WTC11 (cell line): ENCODE data around the gene MREG. TPM values are rescaled to one million over a fixed set of nuclear protein-coding genes. Genes with fewer than 3 reads are reported as not detected.

ENCODE experiments used
- ATAC-seq: fragments of 200-7000 bp; cut with Tn5 transposase; 2 replicates; pipeline ENCODE4 v1.10.0; 2021; ENCODE audit warnings: mild to moderate bottlenecking, moderate library complexity
- CTCF ChIA-PET: fragments of 300-600 bp; sonication (Branson Sonifier 250); formaldehyde crosslinking; loops from one replicate; lab custom pipeline; 2021; ENCODE audit warnings: antibody characterized with exemption; lab: Charles Lee
- POLR2A ChIA-PET: fragments of 350-600 bp; sonication (Branson Sonifier 250); formaldehyde crosslinking; loops from one replicate; lab custom pipeline; 2021; ENCODE audit warnings: antibody characterized with exemption; lab: Charles Lee
- DNase-seq: peaks from one replicate; pipeline ENCODE4 v3.0.0; 2021; ENCODE audit warnings: low spot score
- H3K27ac Mint-ChIP-seq: 2 replicates; pipeline ENCODE4 v1.8.0; 2021; ENCODE audit warnings: mixed read lengths
- H3K27me3 Mint-ChIP-seq: 2 replicates; pipeline ENCODE4 v1.8.0; 2021; ENCODE audit warnings: low read depth, mild to moderate bottlenecking, moderate library complexity, mixed read lengths
- H3K36me3 Mint-ChIP-seq: 2 replicates; pipeline ENCODE4 v1.8.0; 2021; ENCODE audit warnings: mixed read lengths
- H3K4me1 Mint-ChIP-seq: 2 replicates; pipeline ENCODE4 v1.8.0; 2022; ENCODE audit warnings: mixed read lengths
- H3K4me3 Mint-ChIP-seq: 2 replicates; pipeline ENCODE4 v1.8.0; 2021; ENCODE audit warnings: mild to moderate bottlenecking, moderate library complexity, mixed read lengths
- H3K9me3 Mint-ChIP-seq: 2 replicates; pipeline ENCODE4 v1.8.0; 2021; ENCODE audit warnings: mixed read lengths
- ATF1 ChIP-seq: sonication (generic); formaldehyde crosslinking; IDR thresholded peaks from 2 replicates; pipeline ENCODE4 v1.8.1; 2023; ENCODE audit warnings: mild to moderate bottlenecking, moderate library complexity, missing genetic modification reagents
- CDX4 ChIP-seq: fragments of 250-450 bp; sonication (Bioruptor Pico); IDR thresholded peaks from 2 replicates; pipeline ENCODE4 v1.9.0; 2021; ENCODE audit warnings: moderate library complexity, mild to moderate bottlenecking, inconsistent platforms, borderline replicate concordance
- CREM ChIP-seq: sonication (generic); formaldehyde crosslinking; IDR thresholded peaks from 2 replicates; pipeline ENCODE4 v1.8.1; 2022; ENCODE audit warnings: mild to moderate bottlenecking, missing genetic modification reagents, moderate library complexity
- E2F1 ChIP-seq: sonication (generic); formaldehyde crosslinking; IDR thresholded peaks from 2 replicates; pipeline ENCODE4 v1.8.0; 2022; ENCODE audit warnings: mild to moderate bottlenecking, missing genetic modification reagents
- E2F4 ChIP-seq: sonication (generic); formaldehyde crosslinking; IDR thresholded peaks from 2 replicates; pipeline ENCODE4 v1.8.1; 2022; ENCODE audit warnings: low read depth, mild to moderate bottlenecking, moderate library complexity, missing genetic modification reagents, borderline replicate concordance
- ESRRA ChIP-seq: sonication (generic); formaldehyde crosslinking; IDR thresholded peaks from 2 replicates; pipeline ENCODE4 v1.8.1; 2022; ENCODE audit warnings: mild to moderate bottlenecking, missing genetic modification reagents, borderline replicate concordance
- GRHL2 ChIP-seq: fragments of 250-450 bp; sonication (Bioruptor Pico); IDR thresholded peaks from 2 replicates; pipeline ENCODE4 v1.8.0; 2022; ENCODE audit warnings: mild to moderate bottlenecking, moderate library complexity; ENCODE audit not compliant: insufficient replicate concordance, severe bottlenecking
- MAX ChIP-seq: sonication (generic); formaldehyde crosslinking; IDR thresholded peaks from 2 replicates; pipeline ENCODE4 v1.8.0; 2022; ENCODE audit warnings: mild to moderate bottlenecking, missing genetic modification reagents
- MLX ChIP-seq: sonication (generic); formaldehyde crosslinking; IDR thresholded peaks from 2 replicates; pipeline ENCODE4 v1.8.1; 2023; ENCODE audit warnings: mild to moderate bottlenecking, missing genetic modification reagents, moderate library complexity
- NFE2L1 ChIP-seq: sonication (generic); formaldehyde crosslinking; IDR thresholded peaks from 2 replicates; pipeline ENCODE4 v1.8.1; 2023; ENCODE audit warnings: missing genetic modification reagents
- NR1H2 ChIP-seq: sonication (generic); formaldehyde crosslinking; IDR thresholded peaks from 2 replicates; pipeline ENCODE4 v1.9.0; 2021; ENCODE audit warnings: mild to moderate bottlenecking, moderate library complexity, missing genetic modification reagents
- NR3C1 ChIP-seq: sonication (generic); formaldehyde crosslinking; conservative IDR thresholded peaks from 2 replicates; pipeline ENCODE4 v1.8.1; 2023; ENCODE audit warnings: low read depth, mild to moderate bottlenecking, missing genetic modification reagents
- SOX15 ChIP-seq: fragments of 250-450 bp; sonication (Bioruptor Pico); IDR thresholded peaks from 2 replicates; pipeline ENCODE4 v1.9.0; 2021; ENCODE audit warnings: mild to moderate bottlenecking
- TP53 ChIP-seq: sonication (generic); formaldehyde crosslinking; IDR thresholded peaks from 2 replicates; pipeline ENCODE4 v1.8.1; 2023; ENCODE audit warnings: mild to moderate bottlenecking, missing genetic modification reagents
- USF2 ChIP-seq: sonication (generic); formaldehyde crosslinking; IDR thresholded peaks from 2 replicates; pipeline ENCODE4 v1.8.1; 2023; ENCODE audit warnings: mild to moderate bottlenecking, missing genetic modification reagents, moderate library complexity
- ZNF232 ChIP-seq: sonication (generic); formaldehyde crosslinking; IDR thresholded peaks from 2 replicates; pipeline ENCODE4 v1.8.0; 2022; ENCODE audit warnings: mild to moderate bottlenecking, missing genetic modification reagents
- ZNF281 ChIP-seq: sonication (generic); formaldehyde crosslinking; IDR thresholded peaks from 2 replicates; pipeline ENCODE4 v1.8.0; 2023; ENCODE audit warnings: mild to moderate bottlenecking, missing genetic modification reagents
- total RNA-seq: library from RNA; stranded (reverse); gene quantifications from 3 replicates; pipeline ENCODE4 v1.2.3, GENCODE V29; 2021

The MREG gene
- total RNA-seq, 1 experiment from 2014 or later = 23.8 TPM

GRCh38 chr2:215979620-215980019 lies 33.7 kb downstream of the MREG start:
- H3K9me3 Mint-ChIP-seq = peaks cover 16% of the 10 kb centered on the region
- DNase-seq (no peak), ATAC-seq (no peak)
- H3K27me3 Mint-ChIP-seq = peaks cover 3% of the 10 kb centered on the region; the same call in 1 of the 2 replicates
- H3K27ac Mint-ChIP-seq = no peak overlapping the region
- CTCF ChIA-PET = interaction anchor here (2.6 kb wide), 1 partner anchor 43 kb away, joined by 7 read pairs; no protein-coding TSS in a partner anchor
- POLR2A ChIA-PET = interaction anchor here (0.6 kb wide), 1 partner anchor 21 kb away, joined by 4 read pairs; no protein-coding TSS in a partner anchor
- TF ChIP-seq ZNF281 (no peak), SOX15 (no peak), ESRRA (CRISPR knock-in tag) (no peak), USF2 (CRISPR knock-in tag) (no peak), NFE2L1 (CRISPR knock-in tag) (no peak), MLX (CRISPR knock-in tag) (no peak), NR1H2 (no peak), NR3C1 (CRISPR knock-in tag) (no peak), E2F4 (CRISPR knock-in tag) (no peak), MAX (CRISPR knock-in tag) (no peak), CREM (no peak), ZNF232 (CRISPR knock-in tag) (no peak), TP53 (no peak), CDX4 (CRISPR knock-in tag) (no peak)
- TF ChIP-seq, all 79 proteins: peak for 0
- Mint-ChIP-seq H3K36me3 (peaks cover 16% of the 10 kb centered on the region), H3K4me3 (no peak overlapping the region), H3K4me1 (peaks cover 7% of the 10 kb centered on the region)

GRCh38 chr2:215974700-215975429 lies 38.5 kb downstream of the MREG start:
- POLR2A ChIA-PET = interaction anchor here (0.5 kb wide), 1 partner anchor 362 kb away, joined by 3 read pairs; no protein-coding TSS in a partner anchor
- no peak for DNase-seq
- no peaks in the 10 kb centered on the region for H3K27me3 Mint-ChIP-seq
- H3K4me1 Mint-ChIP-seq = peaks cover 26% of the 10 kb centered on the region
- H3K27ac Mint-ChIP-seq = no peak overlapping the region
- H3K36me3 Mint-ChIP-seq = peaks cover 18% of the 10 kb centered on the region
- no peak overlapping the region for H3K4me3 Mint-ChIP-seq
- no peak for ATAC-seq
- peaks cover 13% of the 10 kb centered on the region for H3K9me3 Mint-ChIP-seq
- TF ChIP-seq E2F1 (no peak), ESRRA (CRISPR knock-in tag) (no peak), ATF1 (CRISPR knock-in tag) (no peak), GRHL2 (no peak)
- CTCF ChIA-PET = interaction anchor here (0.8 kb wide), 1 partner anchor 58 kb away, joined by 3 read pairs; no protein-coding TSS in a partner anchor
